Daoy (cell line): ENCODE measurements around the gene MRPL28. TPM values are rescaled to one million over a fixed set of nuclear protein-coding genes. Genes with fewer than 3 reads are reported as not detected.
A peak's percentile ranks its signal among the peaks of the same experiment; 100 is the strongest.
"Not testable (repeated sequence)": the region's sequence is repeated elsewhere in the genome, so short reads cannot be mapped to it uniquely, and the experiment has no call there.

Experiments
- DNase-seq: peaks from one replicate; pipeline ENCODE4 v3.0.0-alpha.2; 2015; ENCODE audit warnings: low read depth
- total RNA-seq: library from RNA; depleted of rRNA; stranded (reverse); fragments of >200 nt; shearing (Covaris generic); gene quantifications from 2 replicates; pipeline ENCODE4 v1.2.3, GENCODE V29; 2014

The MRPL28 gene
- total RNA-seq, 1 experiment from 2014 or later = 141 TPM

GRCh38 chr16:360698-361336, 9.5 kb downstream of the MRPL28 start:
- DNase-seq = no peak

- no peak for DNase-seq
Measured at GRCh38 chr16:359871-360697, 10.3 kb downstream of the MRPL28 start.

GRCh38 chr16:359067-359763, 11.1 kb downstream of the MRPL28 start:
- DNase-seq = no peak

- DNase-seq = no peak
Measured at GRCh38 chr16:356741-357140, 13.6 kb downstream of the MRPL28 start.

- DNase-seq = no peak
Measured at GRCh38 chr16:354971-355461, 15.3 kb downstream of the MRPL28 start.

GRCh38 chr16:354291-354881, 16.0 kb downstream of the MRPL28 start:
- DNase-seq = no peak

GRCh38 chr16:353404-354290, 16.7 kb downstream of the MRPL28 start:
- DNase-seq = no peak

GRCh38 chr16:352547-353403, 17.6 kb downstream of the MRPL28 start, which contains the start of gene AXIN1:
Gene AXIN1 (minus strand): TSS chr16:352723. CDS start chr16:347025, 5,698 bp downstream.
- DNase-seq = peak; percentile 95

GRCh38 chr16:351804-352520, 18.4 kb downstream of the MRPL28 start:
- no peak for DNase-seq

- no peak for DNase-seq
Measured at GRCh38 chr16:350203-350602, 20.1 kb downstream of the MRPL28 start.

GRCh38 chr16:349211-349610, 21.1 kb downstream of the MRPL28 start:
- no peak for DNase-seq

- not testable (repeated sequence) for DNase-seq
Measured at GRCh38 chr16:348495-348894, 21.8 kb downstream of the MRPL28 start.

- no peak for DNase-seq
Measured at GRCh38 chr16:347203-347602, 23.1 kb downstream of the MRPL28 start.

- peak; percentile 53 for DNase-seq
Measured at GRCh38 chr16:346587-346986, 23.8 kb downstream of the MRPL28 start.

GRCh38 chr16:345772-346171, 24.6 kb downstream of the MRPL28 start:
- DNase-seq = no peak

GRCh38 chr16:342455-343213, 27.7 kb downstream of the MRPL28 start:
- DNase-seq = no peak

- DNase-seq = not testable (repeated sequence)
Measured at GRCh38 chr16:341974-342336, 28.4 kb downstream of the MRPL28 start.
